Endothelial cell of umbilical vein (primary cell): ENCODE measurements around the gene CD74. TPM values are rescaled to one million over a fixed set of nuclear protein-coding genes. Genes with fewer than 3 reads are reported as not detected.

Experiments
- BruUV-seq: library from RNA; stranded (reverse); fragments of 400-500 nt; replicated peaks from 2 replicates; lab custom pipeline; 2021; lab: Mats Ljungman, UMichigan
- CTCF ChIA-PET: fragments of 300-600, 350-600 bp; sonication (Branson Sonifier 250); formaldehyde crosslinking; loops from one replicate; lab custom pipeline; 2021; ENCODE audit warnings: antibody characterized with exemption, inconsistent platforms; lab: Charles Lee
- POLR2A ChIA-PET: fragments of 300-600, 350-600 bp; sonication (Branson Sonifier 250); formaldehyde crosslinking; loops from one replicate; lab custom pipeline; 2021; ENCODE audit warnings: antibody characterized with exemption, inconsistent platforms; lab: Charles Lee
- DNase-seq: peaks from one replicate; pipeline ENCODE4 v3.0.0-alpha.2; 2011; ENCODE audit warnings: low read depth, low spot score
- FAIRE-seq: peaks from 2 replicates; lab custom pipeline; 2011; peaks lifted over from hg19 to GRCh38; lab: Jason Lieb, UNC
- H2AFZ ChIP-seq: 2 replicates; pipeline ENCODE4 v1.6.0; 2012; ENCODE audit warnings: low read depth, low read length, control low read depth, inconsistent platforms
- H3K27ac ChIP-seq: 2 replicates; pipeline ENCODE4 v1.5.1; 2011; ENCODE audit warnings: low read depth, mild to moderate bottlenecking, control low read depth, low read length, moderate library complexity; ENCODE audit not compliant: insufficient read depth
- H3K27me3 ChIP-seq, 2 experiments: 2 replicates each; pipeline versions ENCODE4 v1.6.0 to v1.6.1; 2011; ENCODE audit warnings: low read length in 2 of 2, mixed read lengths in 1 of 2; ENCODE audit not compliant: control insufficient read depth in 2 of 2, insufficient read depth in 2 of 2
- H3K36me3 ChIP-seq, 2 experiments: 2 replicates in 1 of 2; 3 replicates in 1 of 2; pipeline ENCODE4 v1.5.1; 2011; ENCODE audit warnings: low read length in 2 of 2, mild to moderate bottlenecking in 1 of 2, moderate library complexity in 1 of 2; ENCODE audit not compliant: control insufficient read depth in 2 of 2, insufficient read depth in 2 of 2; ENCODE audit errors: extremely low read depth in 1 of 2
- H3K4me1 ChIP-seq: 3 replicates; pipeline ENCODE4 v1.5.1; 2011; ENCODE audit warnings: mild to moderate bottlenecking, low read length; ENCODE audit not compliant: control insufficient read depth, insufficient read depth; ENCODE audit errors: extremely low read depth
- H3K4me2 ChIP-seq: 2 replicates; pipeline ENCODE4 v1.6.1; 2011; ENCODE audit warnings: low read length, control low read depth, mixed read lengths; ENCODE audit not compliant: insufficient read depth
- H3K4me3 ChIP-seq, 3 experiments: fragments of 200-600 bp in 1 of 3; sonication (generic), shearing (Covaris generic) in 1 of 3; replicated peaks in 1 of 3; 2 replicates each; pipeline ENCODE4 v1.5.1; 2011 to 2016; ENCODE audit warnings: control low read depth in 3 of 3, low read length in 3 of 3, mild to moderate bottlenecking in 2 of 3, inconsistent platforms in 1 of 3, low read depth in 1 of 3, moderate library complexity in 1 of 3; ENCODE audit not compliant: insufficient read depth in 1 of 3
- H3K79me2 ChIP-seq: 2 replicates; pipeline ENCODE4 v1.6.0; 2012; ENCODE audit warnings: low read length, inconsistent platforms; ENCODE audit not compliant: control insufficient read depth, insufficient read depth
- H3K9ac ChIP-seq: replicated peaks from 2 replicates; pipeline ENCODE3; 2011; ENCODE audit warnings: low read length, control low read depth; ENCODE audit not compliant: insufficient read depth; ENCODE audit errors: extremely low read depth
- H3K9me1 ChIP-seq: replicated peaks from 3 replicates; pipeline ENCODE4 v1.6.0; 2011; ENCODE audit warnings: mild to moderate bottlenecking, low read length; ENCODE audit not compliant: control insufficient read depth, insufficient read depth; ENCODE audit errors: extremely low read depth
- H3K9me3 ChIP-seq: replicated peaks from 2 replicates; pipeline ENCODE4 v1.5.1; 2012; ENCODE audit warnings: low read length, inconsistent platforms; ENCODE audit not compliant: control insufficient read depth, insufficient read depth
- H4K20me1 ChIP-seq: replicated peaks from 2 replicates; pipeline ENCODE3; 2011; ENCODE audit warnings: mild to moderate bottlenecking, low read length; ENCODE audit not compliant: control insufficient read depth, insufficient read depth; ENCODE audit errors: extremely low read depth
- CTCF ChIP-seq, 2 donors: IDR thresholded peaks; 1 replicate in 1 of 2; 2 replicates in 1 of 2; pipeline ENCODE4 v1.5.1; 2011; ENCODE audit warnings: low read length in 2 of 2, mild to moderate bottlenecking in 2 of 2, moderate library complexity in 2 of 2, control low read depth in 1 of 2, inconsistent platforms in 1 of 2, low read depth in 1 of 2; ENCODE audit not compliant: insufficient read depth in 1 of 2; ENCODE audit errors: extremely low read depth in 1 of 2
- EZH2 ChIP-seq: IDR thresholded peaks from 2 replicates; pipeline ENCODE4 v1.6.1; 2012; ENCODE audit warnings: borderline replicate concordance, low read depth, mild to moderate bottlenecking, moderate library complexity, low read length, inconsistent platforms; ENCODE audit not compliant: severe bottlenecking
- FOS ChIP-seq: IDR thresholded peaks from 2 replicates; pipeline ENCODE4 v1.6.1; 2011; ENCODE audit warnings: mild to moderate bottlenecking, low read length, moderate library complexity, borderline replicate concordance; ENCODE audit not compliant: insufficient read depth
- GATA2 ChIP-seq: IDR thresholded peaks from 2 replicates; pipeline ENCODE4 v1.7.0; 2011; ENCODE audit warnings: low read depth, mild to moderate bottlenecking, moderate library complexity, mixed read lengths, low read length; ENCODE audit not compliant: insufficient read length, insufficient read depth
- JUN ChIP-seq: IDR thresholded peaks from 2 replicates; pipeline ENCODE4 v1.6.1; 2011; ENCODE audit warnings: borderline replicate concordance, low read depth; ENCODE audit not compliant: insufficient read length, insufficient read depth
- MAX ChIP-seq: IDR thresholded peaks from 2 replicates; pipeline ENCODE4 v1.6.1; 2011; ENCODE audit not compliant: insufficient read depth, insufficient read length
- MYC ChIP-seq: IDR thresholded peaks from one replicate; pipeline ENCODE4 v1.6.1; 2011; ENCODE audit warnings: mild to moderate bottlenecking, low read depth, low read length
- POLR2A ChIP-seq: IDR thresholded peaks from 2 replicates; pipeline ENCODE4 v1.6.1; 2012; ENCODE audit warnings: low read depth, mild to moderate bottlenecking, control low read depth, low read length
- POLR2AphosphoS5 ChIP-seq: IDR thresholded peaks from 2 replicates; pipeline ENCODE4 v1.6.1; 2012; ENCODE audit warnings: low read depth, mild to moderate bottlenecking, control low read depth, low read length, moderate library complexity; ENCODE audit not compliant: insufficient read depth
- dilution Hi-C: fragments of 300-500 bp; cut with MboI; formaldehyde crosslinking; loops from one replicate; pipeline ENCODE4 v1.15.0; 2019; ENCODE audit warnings: low sequenced_read_pairs; ENCODE audit not compliant: extremely low pct_ligation_motif_present
- intact Hi-C: fragments of 100-400 bp; cut with micrococcal nuclease; formaldehyde crosslinking; loops from one replicate; pipeline ENCODE4 v1.10.0; 2022
- polyA plus RNA-seq, 4 experiments: library from polyadenylated mRNA; depleted of rRNA in 3 of 4; stranded (reverse) in 3 of 4; unstranded in 1 of 4; fragments of >200 nt; gene quantifications; 2 replicates each; pipeline versions ENCODE4 v1.2.1 to v1.2.3, GENCODE V29; 2011 to 2012; ENCODE audit warnings: missing spikeins in 1 of 4
- total RNA-seq: library from RNA; stranded (reverse); gene quantifications from 2 replicates; pipeline ENCODE4 v1.2.3, GENCODE V29; 2021

Gene CD74
- total and polyA plus RNA-seq, 2 donors (not counting 3 experiments of a cell fraction or from before 2014, with no cell fraction given), result 0.62 to 1.3 TPM

GRCh38 chr5:150448952-150449516, 36.3 kb upstream of the CD74 start:
- Histone ChIP-seq H3K36me3 (peaks cover 35% of the 10 kb centered on the region in 2 experiments), H3K79me2 (peaks cover 41% of the 10 kb centered on the region), H2AFZ (peak overlapping the region; percentile 88), H4K20me1 (peaks cover 4% of the 10 kb centered on the region), H3K27ac (peak overlapping the region; percentile 98), H3K9me1 (no peaks in the 10 kb centered on the region), H3K9me3 (no peaks in the 10 kb centered on the region), H3K4me2 (peak overlapping the region; percentile 95), H3K27me3 (no peaks in the 10 kb centered on the region), H3K9ac (peak overlapping the region; percentile 99), H3K4me1 (peaks cover 16% of the 10 kb centered on the region), H3K4me3 (peak overlapping the region; percentile 86 to 93 (median 88))
- BruUV-seq, result TSS peak; percentile 67
- FAIRE-seq (peak; percentile 44), DNase-seq (no peak)
- ChIA-PET CTCF (interaction anchor here (0.8 to 1.7 kb wide), 6 partner anchors 10 to 309 kb away, joined by 3 to 16 read pairs (median 8); no protein-coding TSS in a partner anchor), POLR2A (no interaction called here)
- intact Hi-C loops, result no loop called here
- TF ChIP-seq FOS (no peak), POLR2AphosphoS5 (no peak), JUN (no peak), POLR2A (no peak), MYC (no peak), CTCF (IDR thresholded peaks at IDR 0.05; ENCODE audit: extremely low read depth in 1 of 2, insufficient read depth in 1 of 2, low read depth in 1 of 2, low read length in 2 of 2) (no peak), MAX (no peak), EZH2 (no peak), GATA2 (no peak)
- dilution Hi-C loops, result no loop called here
